GOT3 (cell line): ENCODE data around the gene ZFP36L2.
"Not testable (repeated sequence)": the region's sequence is repeated elsewhere in the genome, so short reads cannot be mapped to it uniquely, and the experiment has no call there.

Experiments
- DNase-seq: peaks from one replicate; lab custom pipeline; 2025; ENCODE audit warnings: mixed read lengths; lab: John Stamatoyannopoulos, UW

Gene ZFP36L2

GRCh38 chr2:43207553-43208300, 18.7 kb downstream of the ZFP36L2 start:
- DNase-seq: no peak

- DNase-seq: no peak
Measured at GRCh38 chr2:43206602-43207001, 19.8 kb downstream of the ZFP36L2 start.

GRCh38 chr2:43203373-43203772, 23.0 kb downstream of the ZFP36L2 start:
- DNase-seq: no peak

- DNase-seq: no peak
Measured at GRCh38 chr2:43202289-43202688, 24.1 kb downstream of the ZFP36L2 start.

GRCh38 chr2:43201497-43201896, 24.9 kb downstream of the ZFP36L2 start:
- no peak for DNase-seq

GRCh38 chr2:43201016-43201415, 25.4 kb downstream of the ZFP36L2 start:
- no peak for DNase-seq

- no peak for DNase-seq
Measured at GRCh38 chr2:43199492-43200488, 26.6 kb downstream of the ZFP36L2 start.

GRCh38 chr2:43198263-43198662, 28.1 kb downstream of the ZFP36L2 start:
- DNase-seq: no peak

GRCh38 chr2:43197588-43197896, 28.9 kb downstream of the ZFP36L2 start:
- DNase-seq: no peak

- no peak for DNase-seq
Measured at GRCh38 chr2:43196768-43197587, 29.4 kb downstream of the ZFP36L2 start.

GRCh38 chr2:43194121-43194869, 32.1 kb downstream of the ZFP36L2 start:
- no peak for DNase-seq

- DNase-seq: no peak
Measured at GRCh38 chr2:43193652-43194120, 32.7 kb downstream of the ZFP36L2 start.

- no peak for DNase-seq
Measured at GRCh38 chr2:43192744-43193651, 33.4 kb downstream of the ZFP36L2 start.

GRCh38 chr2:43191947-43192516, 34.4 kb downstream of the ZFP36L2 start:
- no peak for DNase-seq

- no peak for DNase-seq
Measured at GRCh38 chr2:43190311-43191052, 35.9 kb downstream of the ZFP36L2 start.

GRCh38 chr2:43189861-43190260, 36.5 kb downstream of the ZFP36L2 start:
- DNase-seq: not testable (repeated sequence)

- no peak for DNase-seq
Measured at GRCh38 chr2:43188561-43189386, 37.6 kb downstream of the ZFP36L2 start.

GRCh38 chr2:43186679-43187374, 39.6 kb downstream of the ZFP36L2 start:
- no peak for DNase-seq
